Measurements from ENCODE around the gene TRAPPC1. TPM values are rescaled to one million over a fixed set of nuclear protein-coding genes. Genes with fewer than 3 reads are reported as not detected.

TRAPPC1 gene
- total and polyA plus RNA-seq, 2 donors (not counting 3 experiments of a cell fraction or from before 2014, with no cell fraction given) = 146 to 250 TPM

- intact Hi-C loops (cut with micrococcal nuclease) (loop anchor here (1.0 to 5.0 kb wide), 8 partner anchors 25 to 267 kb away; partner anchors contain the start of genes ALOXE3, CNTROB, KDM6B and NAA38), dilution Hi-C loops (cut with MboI; ENCODE audit: extremely low pct_ligation_motif_present, low sequenced_read_pairs) (no loop called here)
- peak overlapping the region; percentile 94 for H3K27ac ChIP-seq (ENCODE audit: insufficient read depth, low read depth, low read length)
- H3K9me3 ChIP-seq (replicated peaks; ENCODE audit: control insufficient read depth, insufficient read depth, low read length) = no peaks in the 10 kb centered on the region
- BruUV-seq (replicated peaks) = no TSS peak
- H3K36me3 ChIP-seq (ENCODE audit: control insufficient read depth in 2 of 2, extremely low read depth in 1 of 2, insufficient read depth in 2 of 2, low read length in 2 of 2) = peaks cover 10 to 13% of the 10 kb centered on the region in 2 experiments
- H4K20me1 ChIP-seq (replicated peaks; ENCODE audit: control insufficient read depth, extremely low read depth, insufficient read depth, low read length) = no peaks in the 10 kb centered on the region
- no peak for DNase-seq (ENCODE audit: low read depth, low spot score)
- no peaks in the 10 kb centered on the region for H3K9me1 ChIP-seq (replicated peaks; ENCODE audit: control insufficient read depth, extremely low read depth, insufficient read depth, low read length)
- H3K4me1 ChIP-seq (ENCODE audit: control insufficient read depth, extremely low read depth, insufficient read depth, low read length) = peaks cover 45% of the 10 kb centered on the region
- H3K79me2 ChIP-seq (ENCODE audit: control insufficient read depth, insufficient read depth, low read length) = peaks cover 32% of the 10 kb centered on the region
- H3K4me2 ChIP-seq (ENCODE audit: insufficient read depth, low read length) = peak overlapping the region; percentile 95
- CTCF ChIA-PET = no interaction called here
- no peak overlapping the region for H2AFZ ChIP-seq (ENCODE audit: low read depth, low read length)
- H3K4me3 ChIP-seq (replicated peaks in 1 of 3; ENCODE audit: insufficient read depth in 1 of 3, low read depth in 1 of 3, low read length in 3 of 3) = peak overlapping the region; percentile 67 to 76 (median 74)
- POLR2A ChIA-PET = no interaction called here
- H3K9ac ChIP-seq (replicated peaks; ENCODE audit: extremely low read depth, insufficient read depth, low read length) = peak overlapping the region; percentile 82
- no peak for FAIRE-seq
- no peak for TF ChIP-seq EZH2 (IDR thresholded peaks at IDR 0.05; ENCODE audit: borderline replicate concordance, low read depth, low read length, severe bottlenecking)
- TF ChIP-seq, protein P1, sequence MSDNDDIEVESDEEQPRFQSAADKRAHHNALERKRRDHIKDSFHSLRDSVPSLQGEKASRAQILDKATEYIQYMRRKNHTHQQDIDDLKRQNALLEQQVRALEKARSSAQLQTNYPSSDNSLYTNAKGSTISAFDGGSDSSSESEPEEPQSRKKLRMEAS (IDR thresholded peaks at IDR 0.05; ENCODE audit: insufficient read depth, insufficient read length) = no peak
- TF ChIP-seq POLR2A (IDR thresholded peaks at IDR 0.05; ENCODE audit: low read depth, low read length) = no peak
- TF ChIP-seq, protein P2, sequence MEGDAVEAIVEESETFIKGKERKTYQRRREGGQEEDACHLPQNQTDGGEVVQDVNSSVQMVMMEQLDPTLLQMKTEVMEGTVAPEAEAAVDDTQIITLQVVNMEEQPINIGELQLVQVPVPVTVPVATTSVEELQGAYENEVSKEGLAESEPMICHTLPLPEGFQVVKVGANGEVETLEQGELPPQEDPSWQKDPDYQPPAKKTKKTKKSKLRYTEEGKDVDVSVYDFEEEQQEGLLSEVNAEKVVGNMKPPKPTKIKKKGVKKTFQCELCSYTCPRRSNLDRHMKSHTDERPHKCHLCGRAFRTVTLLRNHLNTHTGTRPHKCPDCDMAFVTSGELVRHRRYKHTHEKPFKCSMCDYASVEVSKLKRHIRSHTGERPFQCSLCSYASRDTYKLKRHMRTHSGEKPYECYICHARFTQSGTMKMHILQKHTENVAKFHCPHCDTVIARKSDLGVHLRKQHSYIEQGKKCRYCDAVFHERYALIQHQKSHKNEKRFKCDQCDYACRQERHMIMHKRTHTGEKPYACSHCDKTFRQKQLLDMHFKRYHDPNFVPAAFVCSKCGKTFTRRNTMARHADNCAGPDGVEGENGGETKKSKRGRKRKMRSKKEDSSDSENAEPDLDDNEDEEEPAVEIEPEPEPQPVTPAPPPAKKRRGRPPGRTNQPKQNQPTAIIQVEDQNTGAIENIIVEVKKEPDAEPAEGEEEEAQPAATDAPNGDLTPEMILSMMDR (IDR thresholded peaks at IDR 0.05; ENCODE audit: extremely low read depth in 1 of 2, insufficient read depth in 1 of 2, low read depth in 1 of 2, low read length in 2 of 2) = peak in 1 of 2 donors; percentile 11
- TF ChIP-seq JUN (IDR thresholded peaks at IDR 0.05; ENCODE audit: borderline replicate concordance, insufficient read depth, insufficient read length, low read depth) = no peak
- no peak for TF ChIP-seq POLR2AphosphoS5 (IDR thresholded peaks at IDR 0.05; ENCODE audit: insufficient read depth, low read depth, low read length)
- H3K27me3 ChIP-seq (ENCODE audit: control insufficient read depth in 2 of 2, insufficient read depth in 2 of 2, low read length in 2 of 2) = no peaks in the 10 kb centered on the region
Measured at GRCh38 chr17:7887038-7887481, 44.7 kb downstream of the TRAPPC1 start.

Data from endothelial cell of umbilical vein (primary cell).